Activated CD8-positive, alpha-beta T cell treated with anti-CD3 and anti-CD28 coated beads for 36 hours (primary cell): ENCODE data around the gene CLEC16A. TPM values are rescaled to one million over a fixed set of nuclear protein-coding genes. Genes with fewer than 3 reads are reported as not detected.

Source experiments
- ATAC-seq: fragments of 200-7000 bp; cut with Tn5 transposase; one replicate; pipeline ENCODE4 v1.10.0; 2021; ENCODE audit warnings: mild to moderate bottlenecking, moderate library complexity
- CTCF ChIA-PET: fragments of 350-600 bp; sonication (Branson Sonifier 250); formaldehyde crosslinking; loops from one replicate; lab custom pipeline; 2021; ENCODE audit warnings: antibody characterized with exemption; lab: Charles Lee
- POLR2A ChIA-PET: fragments of 350-600 bp; sonication (Branson Sonifier 250); formaldehyde crosslinking; loops from one replicate; lab custom pipeline; 2021; ENCODE audit warnings: antibody characterized with exemption; lab: Charles Lee
- DNase-seq: peaks from one replicate; pipeline ENCODE4 v3.0.0-alpha.2; 2020
- H3K27ac Mint-ChIP-seq: one replicate; pipeline ENCODE4 v1.8.0; 2021; ENCODE audit warnings: mild to moderate bottlenecking, mixed read lengths
- H3K27me3 Mint-ChIP-seq: one replicate; pipeline ENCODE4 v1.8.0; 2021; ENCODE audit warnings: mixed read lengths
- H3K36me3 Mint-ChIP-seq: one replicate; pipeline ENCODE4 v1.8.0; 2021; ENCODE audit warnings: low read depth, mixed read lengths
- H3K4me1 Mint-ChIP-seq: one replicate; pipeline ENCODE4 v1.8.0; 2021; ENCODE audit warnings: low read depth, mixed read lengths
- H3K4me3 Mint-ChIP-seq: one replicate; pipeline ENCODE4 v1.8.0; 2021; ENCODE audit warnings: mild to moderate bottlenecking, moderate library complexity, mixed read lengths
- H3K9me3 Mint-ChIP-seq: one replicate; pipeline ENCODE4 v1.8.0; 2021; ENCODE audit warnings: mixed read lengths
- intact Hi-C: fragments of 100-400 bp; cut with micrococcal nuclease; formaldehyde crosslinking; loops from one replicate; pipeline ENCODE4 v1.10.0; 2022
- total RNA-seq, 2 experiments: library from RNA; stranded (reverse); gene quantifications; one replicate each; pipeline ENCODE4 v1.2.3, GENCODE V29; 2021
- TF ChIP-seq, protein P1 (sequence below): fragments of 200-600 bp; IDR thresholded peaks from one replicate; pipeline ENCODE4 v1.8.0; 2022; ENCODE audit warnings: antibody characterized with exemption, mild to moderate bottlenecking

CLEC16A gene
- total RNA-seq, 2 experiments from 2014 or later, result 20.4 to 21.7 TPM

- POLR2A ChIA-PET, result interaction anchor here (1.0 to 1.8 kb wide), 3 partner anchors 9 to 15 kb away, joined by 3 to 5 read pairs (median 4); no protein-coding TSS in a partner anchor
These were observed 80.1 kb downstream of the CLEC16A start for GRCh38 chr16:11024333-11025053.

DNA sequence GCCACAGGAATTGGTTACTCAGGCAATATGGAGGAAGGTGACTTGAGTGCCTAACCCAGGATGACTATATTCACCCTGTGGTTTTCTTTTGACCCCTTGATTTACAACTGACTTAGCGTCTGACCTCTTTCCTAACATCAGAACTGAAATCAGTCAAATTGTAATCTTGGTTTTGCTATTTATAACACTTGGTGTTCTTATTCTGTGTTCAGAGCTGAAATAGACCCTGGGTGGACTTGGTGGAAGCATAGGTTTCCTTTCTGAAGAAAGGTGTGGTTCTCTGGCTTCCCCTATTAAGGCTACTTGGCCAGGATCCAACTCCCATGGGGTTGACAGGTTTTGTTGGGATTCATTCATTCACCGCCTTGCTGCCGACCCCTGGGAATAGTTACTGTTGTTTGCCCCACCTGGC is 80.8 kb downstream of the CLEC16A start:
- peaks cover 12% of the 10 kb centered on the region for H3K4me1 Mint-ChIP-seq

More at GRCh38 chr16:11024333-11025053, 80.1 kb downstream of the CLEC16A start:
- TF ChIP-seq, protein P1, sequence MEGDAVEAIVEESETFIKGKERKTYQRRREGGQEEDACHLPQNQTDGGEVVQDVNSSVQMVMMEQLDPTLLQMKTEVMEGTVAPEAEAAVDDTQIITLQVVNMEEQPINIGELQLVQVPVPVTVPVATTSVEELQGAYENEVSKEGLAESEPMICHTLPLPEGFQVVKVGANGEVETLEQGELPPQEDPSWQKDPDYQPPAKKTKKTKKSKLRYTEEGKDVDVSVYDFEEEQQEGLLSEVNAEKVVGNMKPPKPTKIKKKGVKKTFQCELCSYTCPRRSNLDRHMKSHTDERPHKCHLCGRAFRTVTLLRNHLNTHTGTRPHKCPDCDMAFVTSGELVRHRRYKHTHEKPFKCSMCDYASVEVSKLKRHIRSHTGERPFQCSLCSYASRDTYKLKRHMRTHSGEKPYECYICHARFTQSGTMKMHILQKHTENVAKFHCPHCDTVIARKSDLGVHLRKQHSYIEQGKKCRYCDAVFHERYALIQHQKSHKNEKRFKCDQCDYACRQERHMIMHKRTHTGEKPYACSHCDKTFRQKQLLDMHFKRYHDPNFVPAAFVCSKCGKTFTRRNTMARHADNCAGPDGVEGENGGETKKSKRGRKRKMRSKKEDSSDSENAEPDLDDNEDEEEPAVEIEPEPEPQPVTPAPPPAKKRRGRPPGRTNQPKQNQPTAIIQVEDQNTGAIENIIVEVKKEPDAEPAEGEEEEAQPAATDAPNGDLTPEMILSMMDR, result no peak
- Mint-ChIP-seq H3K27me3 (no peaks in the 10 kb centered on the region), H3K4me3 (no peak overlapping the region), H3K9me3 (peaks cover 15% of the 10 kb centered on the region), H3K36me3 (peaks cover 66% of the 10 kb centered on the region), H3K27ac (peak overlapping the region; percentile 59), H3K4me1 (peaks cover 12% of the 10 kb centered on the region)
- ATAC-seq (peak; percentile 15), DNase-seq (no peak)
- CTCF ChIA-PET, result interaction anchor here (1.3 to 2.4 kb wide), 2 partner anchors 11 to 60 kb away, joined by 3 to 5 read pairs; no protein-coding TSS in a partner anchor
- intact Hi-C loops, result loop anchor here (2.0 kb wide), 1 partner anchor 56 kb away; no protein-coding TSS in a partner anchor

GRCh38 chr16:11029948-11030347 is 85.6 kb downstream of the CLEC16A start:
- intact Hi-C loops, result no loop called here
- CTCF ChIA-PET, result no interaction called here

More for the DNA sequence above, 80.8 kb downstream of the CLEC16A start:
- ATAC-seq (peak; percentile 83), DNase-seq (no peak)
- POLR2A ChIA-PET, result interaction anchor here (1.0 to 1.8 kb wide), 3 partner anchors 10 to 14 kb away, joined by 3 to 5 read pairs (median 4); no protein-coding TSS in a partner anchor
- CTCF ChIA-PET, result interaction anchor here (1.3 to 2.4 kb wide), 2 partner anchors 10 to 61 kb away, joined by 3 to 5 read pairs; no protein-coding TSS in a partner anchor
- peaks cover 71% of the 10 kb centered on the region for H3K36me3 Mint-ChIP-seq
- peaks cover 15% of the 10 kb centered on the region for H3K9me3 Mint-ChIP-seq
- TF ChIP-seq, protein P1, result no peak
- H3K27ac Mint-ChIP-seq, result peak overlapping the region; percentile 59
- H3K27me3 Mint-ChIP-seq, result no peaks in the 10 kb centered on the region
- intact Hi-C loops, result loop anchor here (2.0 kb wide), 1 partner anchor 56 kb away; no protein-coding TSS in a partner anchor
- no peak overlapping the region for H3K4me3 Mint-ChIP-seq

GRCh38 chr16:11030990-11031510 is 86.7 kb downstream of the CLEC16A start:
- peaks cover 13% of the 10 kb centered on the region for H3K9me3 Mint-ChIP-seq
- CTCF ChIA-PET, result no interaction called here
- H3K27me3 Mint-ChIP-seq, result no peaks in the 10 kb centered on the region
- DNase-seq (no peak), ATAC-seq (no peak)
- POLR2A ChIA-PET, result no interaction called here
- H3K4me3 Mint-ChIP-seq, result no peak overlapping the region
- H3K4me1 Mint-ChIP-seq, result peaks cover 3% of the 10 kb centered on the region
- TF ChIP-seq, protein P1, result no peak
- no peak overlapping the region for H3K27ac Mint-ChIP-seq
- H3K36me3 Mint-ChIP-seq, result peaks cover 69% of the 10 kb centered on the region
- intact Hi-C loops, result no loop called here

More at GRCh38 chr16:11029948-11030347, 85.6 kb downstream of the CLEC16A start:
- Mint-ChIP-seq H3K36me3 (peaks cover 71% of the 10 kb centered on the region), H3K27ac (no peak overlapping the region), H3K9me3 (peaks cover 15% of the 10 kb centered on the region), H3K4me3 (no peak overlapping the region), H3K27me3 (no peaks in the 10 kb centered on the region), H3K4me1 (peaks cover 8% of the 10 kb centered on the region)
- DNase-seq (no peak), ATAC-seq (no peak)
- POLR2A ChIA-PET, result no interaction called here
- TF ChIP-seq, protein P1, result no peak
